ENCODE results near the gene C4orf50.

Gene C4orf50

GRCh38 chr4:5988086-5988845 is 30.0 kb downstream of the C4orf50 start:
- no peak overlapping the region for H3K4me3 ChIP-seq (ENCODE audit: control insufficient read depth, low read depth, low read length)
- no peak for TF ChIP-seq CTCF (IDR thresholded peaks at IDR 0.05; ENCODE audit: control insufficient read depth, insufficient read depth, low read depth, low read length, missing control alignments)
- no peak for DNase-seq (ENCODE audit: low read depth)

- TF ChIP-seq CTCF (IDR thresholded peaks at IDR 0.05; ENCODE audit: control insufficient read depth, insufficient read depth, low read depth, low read length, missing control alignments), result no peak
- DNase-seq (ENCODE audit: low read depth), result no peak
- no peak overlapping the region for H3K4me3 ChIP-seq (ENCODE audit: control insufficient read depth, low read depth, low read length)
Observed at GRCh38 chr4:5984843-5985242, 33.4 kb downstream of the C4orf50 start.

- H3K4me3 ChIP-seq (ENCODE audit: control insufficient read depth, low read depth, low read length), result no peak overlapping the region
- TF ChIP-seq CTCF (IDR thresholded peaks at IDR 0.05; ENCODE audit: control insufficient read depth, insufficient read depth, low read depth, low read length, missing control alignments), result no peak
- DNase-seq (ENCODE audit: low read depth), result no peak
Observed at GRCh38 chr4:5982156-5982973, 35.9 kb downstream of the C4orf50 start.

- DNase-seq (ENCODE audit: low read depth), result no peak
- no peak for TF ChIP-seq CTCF (IDR thresholded peaks at IDR 0.05; ENCODE audit: control insufficient read depth, insufficient read depth, low read depth, low read length, missing control alignments)
- H3K4me3 ChIP-seq (ENCODE audit: control insufficient read depth, low read depth, low read length), result no peak overlapping the region
Observed at GRCh38 chr4:5980436-5981155, 37.6 kb downstream of the C4orf50 start.

GRCh38 chr4:5979981-5980380 is 38.2 kb downstream of the C4orf50 start:
- DNase-seq (ENCODE audit: low read depth), result no peak
- TF ChIP-seq CTCF (IDR thresholded peaks at IDR 0.05; ENCODE audit: control insufficient read depth, insufficient read depth, low read depth, low read length, missing control alignments), result peak; percentile 38
- no peak overlapping the region for H3K4me3 ChIP-seq (ENCODE audit: control insufficient read depth, low read depth, low read length)

- no peak for DNase-seq (ENCODE audit: low read depth)
- TF ChIP-seq CTCF (IDR thresholded peaks at IDR 0.05; ENCODE audit: control insufficient read depth, insufficient read depth, low read depth, low read length, missing control alignments), result no peak
- no peak overlapping the region for H3K4me3 ChIP-seq (ENCODE audit: control insufficient read depth, low read depth, low read length)
Observed at GRCh38 chr4:5976921-5977320, 41.3 kb downstream of the C4orf50 start.

All from AG09309 (cell line).